SU-DHL-6 (cell line): Measurements from ENCODE around the gene TWIST2.

ENCODE experiments used
- H2AFZ ChIP-seq: fragments of 200-600 bp; sonication (generic); 2 replicates; pipeline ENCODE4 v1.6.1; 2014; ENCODE audit warnings: low read depth, mild to moderate bottlenecking, moderate library complexity, mixed read lengths, antibody characterized with exemption, low read length; ENCODE audit not compliant: severe bottlenecking
- H3F3A ChIP-seq: fragments of 200-600 bp; shearing (Covaris generic); 2 replicates; pipeline ENCODE4 v1.6.0; 2016; ENCODE audit warnings: antibody characterized with exemption, mild to moderate bottlenecking; ENCODE audit not compliant: insufficient read depth
- H3K27ac ChIP-seq: fragments of 200-600 bp; sonication (generic); 2 replicates; pipeline ENCODE4 v1.5.1; 2016; ENCODE audit warnings: low read depth, mild to moderate bottlenecking, low read length, moderate library complexity, mixed read lengths
- H3K27me3 ChIP-seq: fragments of 200-600 bp; sonication (generic), shearing (Covaris generic); 2 replicates; pipeline ENCODE4 v1.6.0; 2014; ENCODE audit warnings: mild to moderate bottlenecking, low read length
- H3K36me3 ChIP-seq: fragments of 200-600 bp; sonication (generic); 2 replicates; pipeline ENCODE4 v1.6.1; 2014; ENCODE audit warnings: mild to moderate bottlenecking, low read length, mixed read lengths
- H3K4me2 ChIP-seq: fragments of 300-600, 200-600 bp; shearing (Covaris generic), sonication (generic); 2 replicates; pipeline ENCODE4 v1.6.0; 2014; ENCODE audit warnings: low read length, low read depth, mild to moderate bottlenecking; ENCODE audit not compliant: poor library complexity, severe bottlenecking
- H3K4me3 ChIP-seq: fragments of 200-600 bp; sonication (generic); 2 replicates; pipeline ENCODE4 v1.5.1; 2014; ENCODE audit warnings: antibody characterized with exemption, low read length, mild to moderate bottlenecking, mixed read lengths; ENCODE audit not compliant: insufficient read depth, poor library complexity, severe bottlenecking
- H3K79me2 ChIP-seq: fragments of 200-600 bp; sonication (generic); 2 replicates; pipeline ENCODE4 v1.6.1; 2014; ENCODE audit warnings: mild to moderate bottlenecking, low read length, moderate library complexity; ENCODE audit not compliant: insufficient read depth
- H3K9ac ChIP-seq: fragments of 200-600 bp; sonication (generic); 2 replicates; pipeline ENCODE4 v1.7.0; 2014; ENCODE audit warnings: mild to moderate bottlenecking, low read length
- H3K9me2 ChIP-seq: fragments of 200-600 bp; sonication (generic); replicated peaks from 2 replicates; pipeline ENCODE4 v1.6.1; 2014; ENCODE audit warnings: low read length; ENCODE audit not compliant: insufficient read depth
- H3K9me3 ChIP-seq: fragments of 200-600 bp; sonication (generic); 2 replicates; pipeline ENCODE4 v1.6.1; 2014; ENCODE audit warnings: low read length, mixed read lengths; ENCODE audit not compliant: insufficient read depth
- H4K20me1 ChIP-seq: fragments of 200-600 bp; sonication (generic); 2 replicates; pipeline ENCODE4 v1.6.1; 2014; ENCODE audit warnings: low read depth, mild to moderate bottlenecking, antibody characterized with exemption, low read length, moderate library complexity, mixed read lengths
- CTCF ChIP-seq: fragments of 200-600 bp; sonication (generic); IDR thresholded peaks from one replicate; pipeline ENCODE4 v1.5.1; 2017; ENCODE audit warnings: antibody characterized with exemption, mild to moderate bottlenecking, low read length, moderate library complexity; ENCODE audit not compliant: insufficient read depth, poor library complexity, severe bottlenecking
- EZH2phosphoT487 ChIP-seq: fragments of 200-600 bp; sonication (generic), shearing (Covaris generic); conservative IDR thresholded peaks from 2 replicates; pipeline ENCODE4 v1.6.1; 2018; ENCODE audit warnings: mild to moderate bottlenecking, antibody characterized with exemption, low read length, moderate library complexity, mixed read lengths

TWIST2 gene

GRCh38 chr2:238905224-238905623, 57.3 kb downstream of the TWIST2 start:
- H3K9me2 ChIP-seq = no peaks in the 10 kb centered on the region
- H3K36me3 ChIP-seq = no peaks in the 10 kb centered on the region
- H3K9ac ChIP-seq = no peak overlapping the region
- peaks cover 7% of the 10 kb centered on the region; the same call in 1 of the 2 replicates for H3K9me3 ChIP-seq
- TF ChIP-seq CTCF (no peak), EZH2phosphoT487 (no peak)
- no peaks in the 10 kb centered on the region for H3K79me2 ChIP-seq
- H3K27ac ChIP-seq = no peak overlapping the region
- H4K20me1 ChIP-seq = no peaks in the 10 kb centered on the region
- no peaks in the 10 kb centered on the region for H3K27me3 ChIP-seq
- no peak overlapping the region for H2AFZ ChIP-seq
- no peak overlapping the region for H3K4me3 ChIP-seq
- H3K4me2 ChIP-seq = no peak overlapping the region
- no peaks in the 10 kb centered on the region for H3F3A ChIP-seq

DNA sequence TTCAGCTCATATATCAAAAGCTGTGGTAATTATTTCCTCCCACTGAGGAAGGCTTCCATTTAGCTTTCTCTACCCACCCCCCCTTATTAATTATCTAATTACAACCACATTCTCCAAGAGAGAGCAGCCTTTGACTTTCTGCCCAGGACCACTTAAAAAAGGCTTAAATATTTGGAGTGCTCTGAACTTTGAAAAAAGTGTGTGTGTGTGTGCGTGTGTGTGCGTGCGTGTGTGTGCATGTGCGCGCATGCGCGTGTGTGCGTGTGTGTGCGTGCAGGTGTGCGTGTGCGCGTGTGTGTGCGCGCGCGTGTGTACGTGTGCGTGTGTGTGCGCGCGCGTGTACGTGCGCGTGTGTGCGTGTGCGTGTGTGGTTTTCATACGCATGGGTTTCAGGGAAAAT, 57.8 kb downstream of the TWIST2 start:
- no peak overlapping the region for H3K4me3 ChIP-seq
- no peaks in the 10 kb centered on the region for H3K27me3 ChIP-seq
- H4K20me1 ChIP-seq = no peaks in the 10 kb centered on the region
- H3K9me2 ChIP-seq = no peaks in the 10 kb centered on the region
- H3K4me2 ChIP-seq = no peak overlapping the region
- no peaks in the 10 kb centered on the region for H3K36me3 ChIP-seq
- H2AFZ ChIP-seq = no peak overlapping the region
- no peak overlapping the region for H3K9ac ChIP-seq
- peaks cover 7% of the 10 kb centered on the region; the same call in 1 of the 2 replicates for H3K9me3 ChIP-seq
- no peaks in the 10 kb centered on the region for H3K79me2 ChIP-seq
- no peak overlapping the region for H3K27ac ChIP-seq
- no peaks in the 10 kb centered on the region for H3F3A ChIP-seq
- TF ChIP-seq CTCF (no peak), EZH2phosphoT487 (no peak)

GRCh38 chr2:238906254-238906935, 58.5 kb downstream of the TWIST2 start:
- Histone ChIP-seq H4K20me1 (no peaks in the 10 kb centered on the region), H3K9me2 (no peaks in the 10 kb centered on the region), H3K27ac (no peak overlapping the region), H3K36me3 (no peaks in the 10 kb centered on the region), H3F3A (no peaks in the 10 kb centered on the region), H3K79me2 (no peaks in the 10 kb centered on the region), H3K9me3 (peaks cover 7% of the 10 kb centered on the region; the same call in 1 of the 2 replicates), H3K27me3 (no peaks in the 10 kb centered on the region), H3K9ac (no peak overlapping the region), H2AFZ (no peak overlapping the region), H3K4me2 (no peak overlapping the region), H3K4me3 (no peak overlapping the region)
- no peak for TF ChIP-seq EZH2phosphoT487
- no peak for TF ChIP-seq CTCF
